MG63 (cell line): ENCODE measurements around the gene MT1G. TPM values are rescaled to one million over a fixed set of nuclear protein-coding genes. Genes with fewer than 3 reads are reported as not detected.

Source experiments
- DNase-seq: peaks from one replicate; pipeline ENCODE4 v3.0.0-alpha.2; 2020
- H3K27me3 ChIP-seq: fragments of 250-450 bp; sonication (Bioruptor Pico); 2 replicates; pipeline ENCODE4 v1.5.1; 2020; ENCODE audit warnings: mild to moderate bottlenecking, moderate library complexity
- H3K36me3 ChIP-seq: fragments of 250-450 bp; sonication (Bioruptor Pico); 2 replicates; pipeline ENCODE4 v1.5.1; 2020; ENCODE audit warnings: mild to moderate bottlenecking, moderate library complexity
- H3K4me3 ChIP-seq: fragments of 250-450 bp; sonication (Bioruptor Pico); 2 replicates; pipeline ENCODE4 v1.5.1; 2020; ENCODE audit warnings: mild to moderate bottlenecking, moderate library complexity
- H3K9me3 ChIP-seq: fragments of 250-450 bp; sonication (Bioruptor Pico); 2 replicates; pipeline ENCODE4 v1.5.1; 2020; ENCODE audit warnings: mild to moderate bottlenecking, moderate library complexity
- total RNA-seq: library from RNA; depleted of rRNA; stranded (reverse); fragments of >200 nt; shearing (Covaris generic); gene quantifications from 2 replicates; pipeline ENCODE4 v1.2.3, GENCODE V29; 2014; ENCODE audit warnings: low replicate concordance

Gene MT1G
- total RNA-seq, 1 experiment from 2014 or later = not detected

- Histone ChIP-seq H3K9me3 (no peaks in the 10 kb centered on the region), H3K4me3 (no peak overlapping the region), H3K27me3 (no peaks in the 10 kb centered on the region), H3K36me3 (no peaks in the 10 kb centered on the region)
- DNase-seq = no peak
Observed at GRCh38 chr16:56649820-56650219, 18.0 kb downstream of the MT1G start.

GRCh38 chr16:56649271-56649670 is 18.6 kb downstream of the MT1G start:
- Histone ChIP-seq H3K4me3 (no peak overlapping the region), H3K9me3 (no peaks in the 10 kb centered on the region), H3K36me3 (no peaks in the 10 kb centered on the region), H3K27me3 (no peaks in the 10 kb centered on the region)
- no peak for DNase-seq

- DNase-seq = no peak
- Histone ChIP-seq H3K9me3 (no peaks in the 10 kb centered on the region), H3K36me3 (no peaks in the 10 kb centered on the region), H3K4me3 (no peak overlapping the region), H3K27me3 (no peaks in the 10 kb centered on the region)
Observed at GRCh38 chr16:56647641-56648431, 20.0 kb downstream of the MT1G start.

GRCh38 chr16:56645838-56646237 is 22.0 kb downstream of the MT1G start:
- Histone ChIP-seq H3K27me3 (no peaks in the 10 kb centered on the region), H3K4me3 (no peak overlapping the region), H3K9me3 (no peaks in the 10 kb centered on the region), H3K36me3 (no peaks in the 10 kb centered on the region; the same call in 1 of the 2 replicates)
- no peak for DNase-seq

- H3K27me3 ChIP-seq = peaks cover 2% of the 10 kb centered on the region; the same call in 1 of the 2 replicates
- H3K9me3 ChIP-seq = no peaks in the 10 kb centered on the region
- H3K4me3 ChIP-seq = no peak overlapping the region
- no peaks in the 10 kb centered on the region; the same call in 1 of the 2 replicates for H3K36me3 ChIP-seq
- DNase-seq = no peak
Observed at GRCh38 chr16:56645311-56645710, 22.6 kb downstream of the MT1G start.

- no peak overlapping the region for H3K4me3 ChIP-seq
- no peaks in the 10 kb centered on the region; the same call in 1 of the 2 replicates for H3K36me3 ChIP-seq
Observed at GRCh38 chr16:56643833-56644232, 24.0 kb downstream of the MT1G start.

GRCh38 chr16:56643080-56643778 is 24.6 kb downstream of the MT1G start:
- H3K36me3 ChIP-seq = no peaks in the 10 kb centered on the region; the same call in 1 of the 2 replicates
- no peaks in the 10 kb centered on the region for H3K9me3 ChIP-seq
- peaks cover 3% of the 10 kb centered on the region; the same call in 1 of the 2 replicates for H3K27me3 ChIP-seq
- no peak overlapping the region for H3K4me3 ChIP-seq
- DNase-seq = no peak

More at GRCh38 chr16:56643833-56644232, 24.0 kb downstream of the MT1G start:
- Histone ChIP-seq H3K9me3 (no peaks in the 10 kb centered on the region), H3K27me3 (peaks cover 3% of the 10 kb centered on the region; the same call in 1 of the 2 replicates)
- no peak for DNase-seq

GRCh38 chr16:56641166-56641565 is 26.7 kb downstream of the MT1G start:
- Histone ChIP-seq H3K27me3 (peaks cover 3% of the 10 kb centered on the region; the same call in 1 of the 2 replicates), H3K4me3 (no peak overlapping the region)

GRCh38 chr16:56640076-56640475 is 27.8 kb downstream of the MT1G start:
- H3K27me3 ChIP-seq = peaks cover 3% of the 10 kb centered on the region; the same call in 1 of the 2 replicates
- no peak overlapping the region for H3K4me3 ChIP-seq
- no peaks in the 10 kb centered on the region; the same call in 1 of the 2 replicates for H3K36me3 ChIP-seq
- DNase-seq = no peak
- H3K9me3 ChIP-seq = no peaks in the 10 kb centered on the region

More at GRCh38 chr16:56641166-56641565, 26.7 kb downstream of the MT1G start:
- no peak for DNase-seq
- Histone ChIP-seq H3K36me3 (no peaks in the 10 kb centered on the region; the same call in 1 of the 2 replicates), H3K9me3 (no peaks in the 10 kb centered on the region)

GRCh38 chr16:56639045-56639444 is 28.8 kb downstream of the MT1G start:
- H3K36me3 ChIP-seq = no peaks in the 10 kb centered on the region; the same call in 1 of the 2 replicates
- H3K4me3 ChIP-seq = no peak overlapping the region
- H3K27me3 ChIP-seq = peaks cover 3% of the 10 kb centered on the region; the same call in 1 of the 2 replicates
- H3K9me3 ChIP-seq = no peaks in the 10 kb centered on the region
- DNase-seq = no peak

- H3K27me3 ChIP-seq = peaks cover 3% of the 10 kb centered on the region; the same call in 1 of the 2 replicates
- no peak within 1 kb of the TSS for H3K4me3 ChIP-seq
- no peaks in the 10 kb centered on the region; the same call in 1 of the 2 replicates for H3K36me3 ChIP-seq
- H3K9me3 ChIP-seq = no peaks in the 10 kb centered on the region
- no peak for DNase-seq
Observed at GRCh38 chr16:56637814-56638750, 29.8 kb downstream of the MT1G start, which contains the start of gene MT1A. Gene MT1A (plus strand): TSS chr16:56638666. CDS start chr16:56638739, 73 bp downstream.

GRCh38 chr16:56636616-56637413 is 31.1 kb downstream of the MT1G start:
- Histone ChIP-seq H3K4me3 (no peak overlapping the region), H3K9me3 (no peaks in the 10 kb centered on the region), H3K27me3 (peaks cover 3% of the 10 kb centered on the region; the same call in 1 of the 2 replicates), H3K36me3 (no peaks in the 10 kb centered on the region; the same call in 1 of the 2 replicates)
- DNase-seq = no peak

GRCh38 chr16:56635441-56635967 is 32.4 kb downstream of the MT1G start:
- Histone ChIP-seq H3K36me3 (no peaks in the 10 kb centered on the region), H3K27me3 (peaks cover 2% of the 10 kb centered on the region; the same call in 1 of the 2 replicates), H3K4me3 (no peak overlapping the region), H3K9me3 (no peaks in the 10 kb centered on the region)
- DNase-seq = no peak

GRCh38 chr16:56634715-56635440 is 33.0 kb downstream of the MT1G start:
- no peaks in the 10 kb centered on the region; the same call in 1 of the 2 replicates for H3K27me3 ChIP-seq
- no peaks in the 10 kb centered on the region for H3K36me3 ChIP-seq
- no peaks in the 10 kb centered on the region for H3K9me3 ChIP-seq
- H3K4me3 ChIP-seq = no peak overlapping the region
- no peak for DNase-seq

- Histone ChIP-seq H3K9me3 (no peaks in the 10 kb centered on the region), H3K4me3 (peak overlapping the region; percentile 50), H3K27me3 (no peaks in the 10 kb centered on the region; the same call in 1 of the 2 replicates), H3K36me3 (no peaks in the 10 kb centered on the region)
- no peak for DNase-seq
Observed at GRCh38 chr16:56633535-56633934, 34.3 kb downstream of the MT1G start.
